HG02588 (cell line): ENCODE measurements around the gene MCTP2.
"Not testable (repeated sequence)": the region's sequence is repeated elsewhere in the genome, so short reads cannot be mapped to it uniquely, and the experiment has no call there.

Experiments
- ATAC-seq: cut with Tn5 transposase; IDR thresholded peaks from one replicate; pipeline ENCODE4 v1.9.1; 2021; ENCODE audit warnings: mild to moderate bottlenecking, moderate library complexity; ENCODE audit not compliant: unreplicated experiment

MCTP2 gene

DNA sequence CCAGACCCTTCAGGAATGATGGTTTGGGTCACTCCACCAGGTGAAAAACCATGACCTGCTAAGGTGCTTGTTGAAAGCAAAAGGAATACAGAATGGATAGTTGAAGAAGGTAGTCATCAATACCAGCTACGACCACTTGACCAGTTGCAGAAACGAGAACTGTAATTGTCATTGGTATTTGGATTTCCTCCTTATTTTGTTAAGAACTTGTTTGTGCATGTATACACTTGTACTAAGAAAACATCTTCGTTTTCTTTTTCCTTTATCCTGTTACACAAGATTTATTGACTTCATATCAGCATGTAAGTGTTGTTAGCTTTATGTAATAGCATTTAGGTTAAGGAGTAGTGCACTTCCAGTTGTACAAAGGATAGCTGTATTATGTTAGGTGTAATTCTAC, 261.8 kb downstream of the MCTP2 start:
- no peak for ATAC-seq

DNA sequence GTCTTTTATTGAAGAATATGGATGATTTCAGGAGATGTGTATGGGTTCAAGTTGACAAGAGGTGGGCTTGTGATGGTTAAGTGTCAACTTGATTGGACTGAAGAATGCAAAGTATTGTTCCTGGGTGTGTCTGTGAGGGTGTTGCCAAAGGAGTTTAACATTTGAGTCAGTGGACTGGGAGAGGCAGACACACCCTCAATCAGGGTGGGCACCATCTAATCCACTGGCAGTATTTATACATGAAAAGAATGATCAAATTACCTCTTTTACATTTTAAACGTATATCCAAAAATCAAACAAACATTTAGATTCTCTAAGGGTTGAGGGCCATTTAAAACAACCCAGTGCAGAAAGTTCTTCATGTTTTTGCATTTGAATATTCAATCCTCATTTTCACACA, 262.2 kb downstream of the MCTP2 start:
- not testable (repeated sequence) for ATAC-seq

DNA sequence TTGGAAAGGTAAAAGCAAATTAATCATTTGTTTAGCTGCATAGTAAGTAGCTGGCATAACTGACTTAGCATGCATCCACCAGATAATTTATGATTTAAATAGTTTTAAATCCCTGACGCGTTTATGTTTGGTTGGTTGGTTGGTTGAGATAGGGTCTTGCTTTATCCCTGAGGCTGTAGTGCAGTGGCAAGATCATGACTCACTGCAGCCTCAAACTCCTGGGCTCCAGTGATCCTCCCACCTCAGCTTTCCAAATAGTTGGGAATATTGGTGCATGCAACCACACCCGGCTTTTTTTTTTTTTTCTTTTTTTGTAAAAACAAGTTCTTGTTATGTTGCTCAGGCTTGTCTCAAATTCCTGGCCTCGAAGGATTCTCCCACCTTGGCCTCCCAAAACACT, 263.4 kb downstream of the MCTP2 start:
- no peak for ATAC-seq

DNA sequence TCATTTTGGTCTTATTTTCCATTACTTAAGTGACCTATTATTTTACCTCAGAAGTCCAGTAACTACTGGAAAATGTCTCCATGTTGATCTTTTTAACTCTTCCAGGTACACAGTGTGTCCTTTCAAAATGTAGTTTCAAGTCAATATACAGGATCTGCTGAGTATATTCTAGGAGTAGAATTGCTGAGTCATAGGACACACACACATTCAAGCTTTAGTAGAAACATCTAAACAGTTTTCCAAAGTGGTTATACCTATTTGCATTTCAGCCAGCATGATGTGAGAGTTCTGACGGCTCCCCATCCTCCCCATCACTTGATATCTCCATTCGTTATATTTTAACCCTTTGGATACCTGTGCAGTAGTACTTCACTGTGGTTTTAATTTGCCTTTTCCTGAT, 271.9 kb downstream of the MCTP2 start:
- no peak for ATAC-seq

DNA sequence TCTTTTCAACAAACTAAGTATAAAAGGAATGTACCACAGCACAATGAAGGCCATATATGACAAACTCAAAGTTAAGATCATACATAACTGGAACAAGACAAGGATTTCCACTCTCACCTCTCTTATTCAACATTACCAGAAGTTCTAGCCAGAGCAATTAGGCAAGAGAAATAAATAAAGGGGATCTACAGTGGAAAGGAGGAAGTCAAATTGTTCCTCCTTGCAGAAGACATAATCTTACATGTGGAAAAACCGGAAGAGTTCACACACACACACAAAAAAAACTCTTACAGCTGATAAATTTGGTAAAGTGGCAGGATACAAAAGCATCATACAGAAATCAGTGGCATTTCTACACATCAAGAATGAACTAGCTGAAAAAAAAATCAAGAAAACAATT, 277.9 kb downstream of the MCTP2 start:
- no peak for ATAC-seq

DNA sequence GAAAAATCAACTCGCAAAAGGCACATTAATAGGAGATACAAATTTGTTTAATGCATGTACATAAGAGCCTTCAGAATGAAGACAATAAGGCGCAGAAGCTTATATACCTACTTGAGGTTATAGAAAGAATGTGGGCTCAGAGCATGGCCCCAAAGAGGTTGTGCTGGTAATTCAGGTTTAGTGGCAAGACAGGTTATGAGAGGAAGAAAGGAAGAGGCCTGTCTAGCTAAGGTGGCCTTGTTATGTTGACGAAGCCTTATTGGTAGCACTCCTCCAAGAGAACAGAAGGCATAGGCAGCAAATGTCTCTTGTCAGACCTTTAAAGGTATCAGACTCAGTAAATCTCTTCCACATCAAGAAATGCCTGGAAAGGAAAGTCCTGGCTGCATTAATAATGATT, 290.8 kb downstream of the MCTP2 start:
- ATAC-seq: no peak

DNA sequence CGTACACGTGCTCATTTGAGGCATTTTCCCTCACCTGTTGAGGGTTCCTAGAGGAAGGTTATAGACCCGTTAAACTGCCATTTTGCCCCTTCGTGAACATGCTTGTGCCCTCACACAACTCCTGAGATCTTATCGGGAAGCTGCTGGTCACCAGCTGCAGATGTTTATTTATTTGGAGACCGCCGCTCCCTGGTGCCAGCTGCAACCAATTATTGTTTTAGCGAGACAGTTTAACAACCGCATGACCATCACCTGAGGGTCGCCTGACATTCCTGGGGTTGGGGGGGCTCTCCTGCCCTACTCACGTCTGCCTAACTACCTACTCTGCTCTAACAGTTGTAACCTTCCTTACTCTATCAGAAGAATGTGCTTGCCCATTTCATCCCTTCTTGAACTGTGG, 292.5 kb downstream of the MCTP2 start:
- ATAC-seq: no peak

DNA sequence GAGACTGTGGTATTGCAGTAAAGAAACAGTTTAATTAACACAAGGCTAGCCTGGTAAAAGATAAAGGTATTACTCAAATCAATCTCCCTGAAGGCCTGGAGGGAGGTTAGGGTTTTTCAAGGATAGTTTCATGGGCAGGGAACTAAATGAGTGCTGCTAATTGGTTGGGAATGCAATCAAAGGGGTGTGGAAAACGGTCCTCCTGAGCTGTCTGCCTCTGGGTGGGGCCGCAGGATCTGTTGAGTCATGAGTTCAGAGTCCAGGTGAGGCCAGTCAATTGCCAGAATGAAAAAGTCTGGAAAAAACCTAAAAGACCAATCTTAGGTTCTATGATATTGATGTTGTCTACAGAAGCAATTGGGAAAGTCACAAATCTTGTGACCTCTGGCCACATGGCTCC, 293.2 kb downstream of the MCTP2 start:
- no peak for ATAC-seq

DNA sequence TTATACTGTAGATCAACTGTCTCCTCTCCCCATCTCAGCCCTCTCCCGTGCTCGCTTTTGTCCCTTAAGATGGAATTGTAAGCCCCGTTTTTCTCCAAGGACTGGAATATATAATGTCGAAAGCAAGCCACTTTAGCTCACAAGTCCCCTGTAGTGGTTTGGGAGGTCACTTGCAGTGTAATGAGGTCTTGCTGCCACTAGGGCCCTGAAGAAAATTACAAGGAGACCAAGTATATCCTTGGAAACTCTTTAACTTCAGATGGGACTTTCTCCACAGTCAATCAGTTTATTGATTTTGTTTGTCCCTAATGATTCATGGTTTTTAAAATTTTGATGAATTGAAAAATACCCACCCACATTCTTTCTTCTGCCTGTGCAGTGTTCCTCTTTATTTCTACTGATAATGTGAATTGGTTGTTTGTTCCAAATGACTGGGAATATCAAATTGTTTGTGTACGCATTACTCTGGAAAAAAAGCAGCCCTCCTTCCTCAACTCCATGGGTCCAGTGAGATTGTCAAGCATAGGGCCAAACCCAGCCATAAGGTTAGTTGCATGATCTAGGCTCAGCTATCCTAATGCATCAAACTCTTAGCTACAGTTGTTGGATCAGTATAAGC, 294.8 kb downstream of the MCTP2 start:
- no peak for ATAC-seq

DNA sequence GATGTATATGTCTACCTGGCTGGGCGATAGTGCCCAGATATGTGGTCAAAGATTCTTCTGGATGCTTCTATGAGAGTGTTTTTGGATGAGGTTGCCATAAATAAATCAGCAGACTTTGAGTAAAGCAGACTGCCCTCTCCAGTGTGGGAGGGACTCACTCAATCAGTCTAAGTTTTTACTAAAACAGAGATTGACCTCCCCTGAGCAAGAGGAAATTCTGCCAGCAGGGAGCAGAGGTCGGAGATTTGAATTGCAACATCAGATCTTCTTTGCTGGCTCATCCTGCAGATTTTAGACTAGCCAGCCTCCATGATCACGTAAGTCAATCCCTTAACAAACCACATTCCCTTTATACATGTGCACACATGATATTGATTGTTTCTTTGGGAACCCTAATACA, 300.9 kb downstream of the MCTP2 start:
- no peak for ATAC-seq
